ENCODE results near the gene FXYD1. TPM values are rescaled to one million over a fixed set of nuclear protein-coding genes. Genes with fewer than 3 reads are reported as not detected.

Gene FXYD1
- total and polyA plus RNA-seq, 2 of the 8 experiments (the other 6 are each of a cell fraction or from before 2014, with no cell fraction given): 1.6 to 8.1 TPM

GRCh38 chr19:35099897-35100275 is 38.7 kb upstream of the FXYD1 start:
- no peak overlapping the region for H3K27ac ChIP-seq (ENCODE audit: low read depth, low read length)
- no peaks in the 10 kb centered on the region for H3K27me3 ChIP-seq (replicated peaks in 1 of 4; ENCODE audit: control insufficient read depth in 3 of 4, extremely low read depth in 1 of 4, insufficient read depth in 3 of 4, low read length in 3 of 4)
- H2BK20ac ChIP-seq (ENCODE audit: low read length): no peak overlapping the region
- no peaks in the 10 kb centered on the region; the same call in 1 of the 2 replicates for H3K23me2 ChIP-seq (ENCODE audit: low read depth, low read length)
- TF ChIP-seq KDM5A (IDR thresholded peaks at IDR 0.05; ENCODE audit: low read length) (no peak), RNF2 (IDR thresholded peaks at IDR 0.05; ENCODE audit: borderline replicate concordance, low read depth, low read length, missing control alignments, poor library complexity, severe bottlenecking) (no peak), SP1 (IDR thresholded peaks at IDR 0.05; ENCODE audit: low read depth, low read length) (no peak), POLR2A (IDR thresholded peaks at IDR 0.05; ENCODE audit: control extremely low read depth in 1 of 2, low read depth in 2 of 2, low read length in 2 of 2) (no peak), GTF2F1 (IDR thresholded peaks at IDR 0.05; ENCODE audit: borderline replicate concordance, low read depth, low read length) (no peak), TAF1 (IDR thresholded peaks at IDR 0.05; ENCODE audit: low read depth, low read length) (no peak), CHD2 (IDR thresholded peaks at IDR 0.05; ENCODE audit: low read length) (no peak), CREB1 (IDR thresholded peaks at IDR 0.05) (no peak), EGR1 (IDR thresholded peaks at IDR 0.05; ENCODE audit: borderline replicate concordance, low read depth, low read length) (no peak), NANOG (IDR thresholded peaks at IDR 0.05; ENCODE audit: insufficient read depth, low read depth, low read length, poor library complexity, severe bottlenecking) (no peak), YY1 (IDR thresholded peaks at IDR 0.05; ENCODE audit: low read depth, low read length) (no peak), FOSL1 (IDR thresholded peaks at IDR 0.05; ENCODE audit: insufficient read depth, low read depth, low read length) (no peak)
- H3K79me1 ChIP-seq (ENCODE audit: low read depth, low read length): no peaks in the 10 kb centered on the region
- H3K4me2 ChIP-seq (ENCODE audit: insufficient read depth in 1 of 2, low read depth in 2 of 2, low read length in 2 of 2): no peak overlapping the region
- no peak overlapping the region for H2BK15ac ChIP-seq (ENCODE audit: low read length)
- no peak overlapping the region for H3K18ac ChIP-seq (ENCODE audit: extremely low read depth, low read length)
- no peak overlapping the region for H3K14ac ChIP-seq (ENCODE audit: insufficient read length)
- no peak overlapping the region for H2BK5ac ChIP-seq (ENCODE audit: low read depth, low read length)
- H4K20me1 ChIP-seq (replicated peaks in 1 of 2; ENCODE audit: control insufficient read depth in 1 of 2, insufficient read depth in 2 of 2, low read length in 2 of 2): no peaks in the 10 kb centered on the region
- no peak overlapping the region for H2AK5ac ChIP-seq (ENCODE audit: low read depth, low read length)
- no peak overlapping the region for H4K8ac ChIP-seq (ENCODE audit: extremely low read depth, insufficient read depth, low read length)
- no peaks in the 10 kb centered on the region for H3K79me2 ChIP-seq (ENCODE audit: control insufficient read depth in 1 of 2, insufficient read depth in 2 of 2, low read length in 2 of 2)
- no peak overlapping the region for H2AFZ ChIP-seq (ENCODE audit: low read length)
- no peak overlapping the region for H3K4me3 ChIP-seq (ENCODE audit: extremely low read depth in 1 of 4, insufficient read depth in 2 of 4, low read depth in 3 of 4, low read length in 4 of 4)
- no peak overlapping the region for H2BK120ac ChIP-seq (replicated peaks; ENCODE audit: low read depth, low read length)
- no peak overlapping the region for H4K91ac ChIP-seq (replicated peaks; ENCODE audit: insufficient read length, low read length)
- no peaks in the 10 kb centered on the region for H3K36me3 ChIP-seq (ENCODE audit: control insufficient read depth in 2 of 4, insufficient read depth in 4 of 4, low read length in 3 of 4)
- H3K4ac ChIP-seq (replicated peaks; ENCODE audit: insufficient read length, low read depth, low read length): no peak overlapping the region
- H3K23ac ChIP-seq (ENCODE audit: insufficient read length): no peak overlapping the region
- POLR2A ChIA-PET (ENCODE audit: partially characterized antibody): interaction anchor here (1.1 to 1.7 kb wide), 4 partner anchors 9 to 44 kb away, joined by 3 to 6 read pairs (median 4); no protein-coding TSS in a partner anchor
- H4K5ac ChIP-seq (ENCODE audit: insufficient read length, low read depth, low read length): no peak overlapping the region
- DNase-seq (ENCODE audit: low read depth in 1 of 2, low spot score in 2 of 2) (no peak), FAIRE-seq (no peak)
- H3K4me1 ChIP-seq (replicated peaks in 1 of 4; ENCODE audit: control insufficient read depth in 3 of 4, insufficient read depth in 4 of 4, low read length in 3 of 4): peaks cover 0 to 3% (median 1%) of the 10 kb centered on the region in 4 experiments; a peak in 3 of 7 replicates
- CTCF ChIA-PET (ENCODE audit: partially characterized antibody): interaction anchor here (1.0 to 3.4 kb wide), 12 partner anchors 9 to 205 kb away, joined by 3 to 19 read pairs (median 6); partner anchors contain the start of genes FXYD5 and LGI4
- H3K9ac ChIP-seq (replicated peaks in 1 of 4; ENCODE audit: extremely low read depth in 1 of 4, low read depth in 3 of 4, low read length in 3 of 4): no peak overlapping the region
- H3K9me3 ChIP-seq (ENCODE audit: insufficient read depth in 2 of 2, low read depth in 1 of 2, low read length in 1 of 2): no peaks in the 10 kb centered on the region
- WGBS, 2 experiments (ENCODE audit: extremely low coverage in 1 of 2, insufficient coverage in 1 of 2, insufficient read length in 1 of 2, insufficient replicate concordance in 2 of 2, low coverage in 1 of 2, low lambda C conversion rate in 2 of 2, missing lambda C conversion rate in 1 of 2): 88% methylated on average over 13 of the region's 13 CpGs; no CpG with 5 or more reads in 1 of the 2 experiments
- no peak overlapping the region for H2BK12ac ChIP-seq (ENCODE audit: low read depth, low read length)
- H3K56ac ChIP-seq (replicated peaks; ENCODE audit: insufficient read length, low read depth, low read length): no peak overlapping the region

Data from H1 (cell line).